Activated CD4-positive, CD25-positive, alpha-beta regulatory T cell (primary cell): ENCODE data around the gene LRRK2.
"Not testable (repeated sequence)": the region's sequence is repeated elsewhere in the genome, so short reads cannot be mapped to it uniquely, and the experiment has no call there.

Experiments used
- DNase-seq, 4 experiments: peaks; one replicate each; lab custom pipeline; 2025; lab: John Stamatoyannopoulos, UW

Gene LRRK2

DNA sequence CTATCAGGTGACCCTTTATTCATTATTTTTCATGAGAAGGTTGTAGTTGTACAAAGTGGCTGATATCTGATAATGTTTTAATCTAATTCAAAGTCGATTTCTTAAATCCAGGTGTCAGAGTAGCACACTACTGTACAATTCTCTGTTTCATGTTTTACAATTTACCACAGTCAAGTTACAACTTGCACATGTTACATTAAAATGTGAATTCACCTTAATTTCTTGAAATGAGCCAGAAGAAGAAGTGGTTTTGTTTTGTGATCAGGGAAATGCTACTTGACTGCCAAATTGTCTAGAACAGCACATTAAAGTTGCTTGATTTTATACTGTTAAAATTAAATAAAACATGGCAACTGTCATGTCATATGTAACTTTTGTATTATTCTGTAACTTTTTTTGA, 23.2 kb downstream of the LRRK2 start:
- no peak for DNase-seq

DNA sequence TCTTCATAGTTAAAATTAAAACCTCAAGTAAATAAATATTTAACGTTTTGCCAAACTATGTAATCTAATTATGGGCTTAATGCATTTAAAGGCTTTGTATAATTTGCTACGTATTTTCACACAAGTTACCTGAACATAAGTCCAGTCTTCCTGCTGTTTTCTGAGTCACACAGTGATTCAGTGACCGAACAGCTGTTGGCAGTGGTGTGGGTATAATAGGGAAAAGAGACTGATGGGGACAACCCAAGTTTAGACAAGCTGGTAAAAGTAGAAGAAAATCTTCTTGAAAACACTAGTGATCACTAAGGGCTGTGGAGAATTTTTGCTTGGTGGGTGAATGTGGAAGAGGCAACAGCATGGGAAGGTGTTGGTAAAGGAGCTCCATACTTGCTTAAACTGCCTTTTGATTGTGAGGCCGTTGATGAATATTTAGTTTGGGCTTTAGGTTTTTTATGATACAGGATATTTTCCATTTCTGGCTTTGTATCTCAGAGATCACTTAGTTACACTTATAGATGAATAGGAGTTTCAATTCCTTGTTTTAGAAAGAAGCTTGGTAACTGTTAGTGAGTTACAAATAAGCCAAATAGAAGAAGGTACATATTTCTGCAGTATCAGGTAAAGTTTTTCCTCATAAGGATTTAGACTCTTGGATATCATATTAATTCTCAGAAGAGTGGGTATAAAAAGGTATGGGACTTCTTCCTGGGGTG, 23.9 kb downstream of the LRRK2 start:
- DNase-seq, result no peak

DNA sequence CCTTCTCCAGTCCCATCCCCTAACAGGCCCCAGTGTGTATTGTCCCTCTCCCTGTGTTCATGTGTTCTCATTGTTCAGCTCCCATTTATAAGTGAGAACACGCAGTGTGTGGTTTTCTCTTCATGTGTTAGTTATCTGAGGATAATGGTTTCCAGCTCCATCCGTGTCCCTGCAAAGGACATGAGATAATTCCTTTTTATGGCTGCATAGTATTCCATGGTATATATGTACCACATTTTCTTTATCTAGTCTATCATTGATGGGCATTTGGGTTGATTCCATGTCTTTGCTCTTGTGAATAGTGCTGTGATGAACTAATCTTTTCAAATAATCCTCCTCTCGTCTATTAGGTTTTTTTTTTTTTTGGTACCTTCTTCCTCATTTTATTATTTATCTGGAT, 25.9 kb downstream of the LRRK2 start:
- not testable (repeated sequence) for DNase-seq

DNA sequence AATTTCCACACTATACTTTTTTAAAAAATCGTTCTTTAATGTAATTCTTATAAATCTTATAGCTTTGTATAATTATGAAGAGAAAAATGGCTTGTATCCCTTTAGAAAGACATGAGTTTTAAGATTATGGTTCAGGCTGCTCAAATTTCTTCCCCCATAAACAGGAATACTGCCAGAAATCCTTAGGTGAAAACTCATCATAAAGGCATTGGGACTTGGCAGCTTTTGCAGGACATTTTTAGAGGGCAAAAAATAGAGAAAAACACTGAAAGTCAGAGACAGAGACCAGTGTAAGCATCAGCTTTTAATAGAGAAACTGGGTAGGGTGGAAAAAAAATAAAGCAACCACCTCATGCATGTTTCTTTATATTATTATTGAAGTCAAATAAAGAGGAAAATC, 29.1 kb downstream of the LRRK2 start:
- no peak for DNase-seq

DNA sequence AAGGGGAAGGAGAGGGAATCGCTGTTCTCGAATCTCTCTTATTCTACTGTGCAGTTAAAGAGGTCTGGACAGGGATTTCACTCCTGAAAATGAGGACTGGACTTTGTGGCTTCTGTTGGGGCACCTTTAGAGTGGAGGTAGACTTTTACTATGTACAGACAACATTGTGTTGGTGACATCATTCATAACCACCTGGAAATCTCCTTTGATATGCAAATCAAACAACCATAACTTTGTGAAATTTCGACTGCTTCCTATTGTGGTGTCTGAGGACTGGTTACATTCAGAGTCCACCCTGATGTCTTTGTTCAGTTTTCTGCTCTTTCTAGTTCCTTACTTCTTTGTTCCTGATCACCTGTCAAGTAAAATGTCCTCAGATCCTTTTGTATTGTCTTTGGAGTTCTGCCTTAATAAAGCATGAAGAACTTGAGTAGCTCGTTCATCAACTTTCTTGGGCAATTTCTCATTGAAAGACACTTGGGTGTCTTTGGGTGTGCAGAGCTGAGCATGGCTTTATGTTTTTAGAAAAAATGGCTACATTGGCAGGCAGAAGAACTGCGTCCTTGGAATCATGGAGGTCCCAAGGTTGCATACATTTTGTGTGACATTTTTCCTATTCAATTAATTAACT, 29.8 kb downstream of the LRRK2 start:
- DNase-seq, result no peak

DNA sequence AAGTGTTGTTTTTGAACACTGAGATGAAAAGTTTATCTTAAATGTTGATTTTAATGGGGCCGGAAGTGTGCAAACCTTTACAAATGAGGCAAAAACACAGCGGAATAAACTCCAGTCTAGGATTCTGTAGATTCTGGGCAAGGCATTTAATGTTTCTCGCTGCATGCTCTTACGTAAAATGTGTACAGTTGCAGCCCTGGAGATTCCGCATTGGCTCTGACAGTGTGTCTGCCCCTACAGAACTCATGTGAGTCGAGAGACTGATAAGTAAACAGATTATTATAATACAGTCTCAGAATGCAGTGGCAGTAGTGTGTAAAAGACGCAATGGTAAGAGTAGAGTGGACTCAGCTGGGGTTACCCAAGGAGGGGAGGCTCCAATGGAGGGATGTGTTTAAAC, 33.6 kb downstream of the LRRK2 start:
- no peak for DNase-seq

DNA sequence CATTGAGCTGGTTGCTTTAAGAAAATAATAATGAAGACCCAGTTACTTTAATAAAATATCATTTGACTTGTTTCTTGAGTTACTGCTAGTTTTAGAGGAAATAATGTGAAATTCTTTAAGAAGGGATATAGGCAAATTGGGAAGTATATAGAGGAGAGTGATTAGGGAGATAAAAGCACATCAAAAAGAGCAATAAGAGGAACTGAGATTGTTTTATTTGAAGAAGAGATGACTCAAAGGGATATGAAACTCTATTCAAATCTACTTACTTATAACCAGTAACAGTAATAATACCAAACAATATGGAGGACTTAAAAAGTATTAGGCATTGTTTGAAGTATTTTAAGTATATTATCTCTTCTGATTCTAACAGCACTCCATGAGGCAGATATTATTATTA, 37.1 kb downstream of the LRRK2 start:
- DNase-seq, result no peak

DNA sequence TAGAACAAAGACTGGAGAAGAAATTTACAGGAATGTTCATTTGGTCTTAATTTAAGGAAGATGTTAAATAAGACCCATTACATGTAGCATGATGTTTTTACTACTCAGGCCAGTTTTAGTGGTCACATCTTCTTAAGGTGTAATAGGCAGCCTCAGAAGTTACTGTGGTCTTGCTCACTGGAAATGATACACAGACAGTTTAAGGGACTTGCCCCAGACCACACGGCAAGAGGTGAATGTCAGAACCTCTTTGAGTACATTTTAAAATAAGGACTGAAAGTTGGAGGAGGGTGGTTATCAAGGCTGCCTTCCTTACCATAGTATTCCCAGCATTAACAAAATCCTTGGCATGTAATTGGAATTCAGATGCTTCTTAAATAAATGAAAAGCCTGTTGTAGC, 37.9 kb downstream of the LRRK2 start:
- no peak for DNase-seq

DNA sequence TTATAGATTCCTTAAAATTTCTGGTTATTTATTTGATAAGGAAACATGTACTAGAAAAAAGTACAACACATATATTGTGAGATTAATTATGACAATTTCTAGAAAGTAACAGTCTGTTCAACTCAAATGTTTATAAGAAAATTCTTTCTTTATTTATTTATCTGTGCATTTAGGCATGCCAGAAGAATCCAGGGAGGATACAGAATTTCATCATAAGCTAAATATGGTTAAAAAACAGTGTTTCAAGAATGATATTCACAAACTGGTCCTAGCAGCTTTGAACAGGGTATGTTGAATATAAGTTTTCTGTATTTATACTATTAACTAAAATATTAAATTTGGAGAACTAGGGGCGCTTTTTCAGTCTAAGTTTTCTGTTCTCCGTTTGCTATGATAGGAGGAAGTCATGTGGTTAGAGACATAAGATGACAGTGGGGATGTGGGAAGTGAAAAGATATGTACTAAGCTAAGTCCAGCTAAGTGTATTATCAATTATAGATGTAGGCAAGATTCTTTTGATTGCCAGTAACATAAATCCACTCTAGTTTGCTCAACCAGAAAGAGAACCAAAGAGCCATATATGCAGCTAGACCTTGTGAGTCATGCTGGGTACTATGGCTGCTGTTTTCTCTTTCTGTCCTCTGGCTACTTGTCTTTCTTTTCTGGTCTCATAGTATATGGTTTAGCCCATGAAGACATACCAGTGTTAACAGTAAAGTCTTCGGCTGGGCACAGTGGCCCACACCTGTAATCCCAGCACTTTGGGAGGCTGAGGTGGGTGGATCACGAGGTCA, 39.0 kb downstream of the LRRK2 start:
- DNase-seq, result no peak

DNA sequence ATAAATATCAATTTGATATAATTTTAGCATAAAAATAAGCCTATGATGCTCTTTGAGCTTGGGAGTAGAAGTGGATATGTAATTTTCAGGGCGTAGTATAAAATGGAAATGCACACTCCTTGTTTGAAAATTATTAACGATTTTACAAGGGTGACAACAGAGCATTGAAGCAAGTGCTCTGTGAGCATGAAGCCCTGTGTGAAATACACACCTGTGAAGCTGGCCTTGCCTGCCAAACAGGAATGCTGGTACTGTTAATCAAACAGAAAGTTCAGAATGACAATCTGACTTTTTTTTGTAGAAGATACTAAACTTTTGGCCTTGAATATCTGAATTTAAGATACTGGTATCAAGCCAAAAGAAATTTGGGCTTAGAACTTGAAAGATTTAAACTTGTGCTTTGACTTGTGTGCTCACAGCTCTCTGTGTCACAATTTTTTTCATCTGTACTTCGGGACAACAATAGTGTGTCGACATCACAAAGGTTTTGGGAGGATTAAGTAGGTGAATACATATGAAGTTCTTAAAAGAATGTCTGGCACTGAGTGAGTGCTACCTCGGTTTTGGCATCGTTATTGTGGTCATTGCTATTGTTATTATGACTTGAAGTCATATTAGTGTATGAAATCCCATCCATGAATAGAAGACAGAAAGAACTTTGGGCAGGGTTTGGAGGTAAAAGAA, 47.3 kb downstream of the LRRK2 start:
- DNase-seq, result no peak

DNA sequence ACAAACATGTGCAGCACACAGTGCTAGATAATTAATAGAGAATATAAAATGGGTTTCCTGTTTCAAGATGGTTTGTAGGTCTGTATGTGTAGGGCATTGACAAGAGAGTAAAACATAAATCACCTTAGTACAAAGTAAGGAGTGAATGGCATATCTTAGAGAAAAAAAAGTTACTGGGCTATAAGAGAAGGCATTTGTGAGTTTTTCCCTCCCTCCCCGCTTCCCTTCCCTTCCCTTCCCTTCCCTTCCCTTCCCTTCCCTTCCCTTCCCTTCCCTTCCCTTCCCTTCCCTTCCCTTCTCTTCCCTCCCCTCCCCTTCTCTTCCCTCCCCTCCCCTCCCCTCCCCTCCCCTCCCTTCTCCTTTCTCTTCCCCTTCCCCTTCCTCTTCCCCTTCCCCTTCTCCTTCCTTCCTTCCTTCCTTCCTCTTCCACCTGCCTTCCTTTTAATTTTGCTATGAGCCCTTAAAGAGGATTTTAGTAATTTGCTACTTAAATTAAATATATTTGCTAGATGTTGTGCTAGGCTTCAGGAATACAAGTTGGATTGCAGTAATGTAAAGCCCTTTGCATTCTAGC, 57.1 kb downstream of the LRRK2 start:
- no peak for DNase-seq

DNA sequence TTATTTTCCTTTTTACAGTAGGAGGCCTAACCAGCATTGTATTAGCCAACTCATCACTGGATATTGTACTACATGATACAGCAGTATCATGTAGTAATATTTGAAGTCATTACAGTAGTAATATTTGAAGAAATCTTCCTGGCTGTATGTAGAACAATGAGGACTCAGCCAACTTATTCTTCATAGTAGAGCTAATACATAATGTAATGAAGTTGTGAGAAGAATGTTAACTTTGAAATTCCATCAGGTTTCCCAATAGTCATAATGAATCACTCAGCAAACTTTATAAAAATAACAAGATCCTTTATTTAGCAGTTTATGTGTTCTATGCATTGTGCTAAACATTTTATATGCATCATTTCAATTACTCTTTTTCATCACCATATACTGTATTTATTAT, 61.8 kb downstream of the LRRK2 start:
- no peak for DNase-seq

DNA sequence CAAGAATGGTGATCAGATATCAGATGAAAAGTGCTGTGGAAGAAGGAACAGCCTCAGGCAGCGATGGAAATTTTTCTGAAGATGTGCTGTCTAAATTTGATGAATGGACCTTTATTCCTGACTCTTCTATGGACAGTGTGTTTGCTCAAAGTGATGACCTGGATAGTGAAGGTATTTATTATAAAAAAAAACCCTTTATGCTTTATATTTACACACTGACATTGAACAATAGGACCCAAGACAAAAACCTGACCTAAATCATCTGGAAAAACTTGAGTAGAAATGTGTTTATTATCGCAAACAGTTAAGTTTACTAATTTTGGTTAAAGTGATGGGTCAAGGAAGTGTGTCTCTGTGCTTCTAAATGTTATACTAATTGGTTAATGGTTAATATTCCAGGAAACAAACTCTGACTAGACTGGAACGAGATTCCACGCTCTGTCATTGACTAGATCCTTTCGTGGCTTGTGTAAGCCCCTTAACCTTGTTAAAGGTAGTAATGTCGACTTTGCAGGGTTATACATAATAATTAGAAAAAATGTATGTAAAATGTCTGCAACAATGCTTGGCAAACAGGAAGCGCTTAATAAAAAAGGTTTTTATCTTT, 62.7 kb downstream of the LRRK2 start:
- DNase-seq, result no peak

DNA sequence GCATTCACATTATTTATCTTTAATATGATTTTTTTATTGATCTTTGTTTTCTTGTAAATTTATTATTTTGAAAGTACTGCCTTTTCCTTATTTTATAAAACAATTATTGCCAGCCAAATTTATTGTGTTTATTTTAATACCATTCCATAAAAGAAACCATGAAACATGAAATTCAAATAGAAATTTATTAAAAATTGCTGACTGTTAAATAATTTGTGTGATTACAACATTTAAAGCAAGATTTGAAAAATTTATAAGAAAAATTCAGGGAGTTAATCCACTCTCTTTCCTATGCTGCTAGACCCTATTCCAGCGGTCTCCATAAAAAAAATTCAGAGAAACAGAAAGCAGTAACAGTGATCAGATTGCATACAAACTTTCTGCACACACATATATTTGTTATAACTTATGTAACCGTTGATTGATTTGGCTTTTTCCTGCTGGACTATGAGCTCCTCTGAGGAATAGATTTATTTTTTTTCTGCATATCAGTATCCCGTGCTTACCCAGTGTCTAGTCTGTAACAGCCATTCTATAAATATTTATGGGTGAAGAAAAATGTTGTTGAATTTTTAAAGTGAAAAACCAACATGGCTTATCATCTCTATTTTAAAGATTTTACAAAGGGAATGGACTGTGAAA, 68.1 kb downstream of the LRRK2 start:
- no peak for DNase-seq

DNA sequence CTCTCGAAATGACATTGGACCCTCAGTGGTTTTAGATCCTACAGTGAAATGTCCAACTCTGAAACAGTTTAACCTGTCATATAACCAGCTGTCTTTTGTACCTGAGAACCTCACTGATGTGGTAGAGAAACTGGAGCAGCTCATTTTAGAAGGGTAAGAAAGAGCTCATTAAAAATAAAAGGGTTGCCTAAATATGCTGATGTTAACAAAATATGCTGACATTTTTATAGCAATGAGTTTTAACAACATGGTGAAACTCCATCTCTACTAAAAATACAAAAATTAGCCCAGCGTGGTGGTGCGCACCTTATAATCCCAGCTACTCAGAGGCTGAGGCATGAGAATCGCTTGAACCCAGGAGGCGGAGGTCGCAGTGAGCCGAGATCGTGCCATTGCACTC, 73.5 kb downstream of the LRRK2 start:
- no peak for DNase-seq

DNA sequence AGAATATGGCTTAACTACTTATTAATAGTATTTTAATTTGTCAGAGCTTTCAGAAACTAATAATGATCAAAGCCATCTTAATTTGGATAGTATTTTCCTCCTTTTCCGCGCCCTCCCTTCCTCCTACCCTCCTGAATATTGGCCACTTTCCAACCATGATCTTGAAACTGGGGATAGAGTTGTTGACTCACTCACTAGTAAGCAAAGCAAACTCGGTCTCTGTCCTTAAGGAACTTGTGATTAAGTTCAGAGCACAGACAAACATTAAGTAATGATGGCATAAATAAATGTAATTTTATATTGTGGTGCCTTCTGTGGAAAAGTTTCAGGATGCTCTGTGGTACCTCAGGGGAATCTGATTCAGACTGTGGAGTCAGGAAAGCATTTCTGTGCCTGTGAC, 75.7 kb downstream of the LRRK2 start:
- DNase-seq, result no peak

DNA sequence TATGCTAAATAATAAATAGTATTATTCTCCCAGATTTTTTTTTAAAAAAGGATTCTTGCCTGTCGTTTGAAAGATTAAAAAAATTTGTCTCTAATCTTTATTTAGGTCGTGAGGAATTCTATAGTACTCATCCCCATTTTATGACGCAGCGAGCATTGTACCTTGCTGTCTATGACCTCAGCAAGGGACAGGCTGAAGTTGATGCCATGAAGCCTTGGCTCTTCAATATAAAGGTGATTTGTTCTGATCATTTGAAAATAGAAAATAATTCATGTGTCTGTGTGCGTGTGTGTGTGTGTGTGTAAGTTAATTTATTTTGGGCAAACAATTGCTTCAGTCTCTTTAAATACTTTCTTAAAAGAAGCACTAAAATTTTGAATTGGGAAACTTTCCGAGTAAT, 84.2 kb downstream of the LRRK2 start:
- DNase-seq, result no peak

DNA sequence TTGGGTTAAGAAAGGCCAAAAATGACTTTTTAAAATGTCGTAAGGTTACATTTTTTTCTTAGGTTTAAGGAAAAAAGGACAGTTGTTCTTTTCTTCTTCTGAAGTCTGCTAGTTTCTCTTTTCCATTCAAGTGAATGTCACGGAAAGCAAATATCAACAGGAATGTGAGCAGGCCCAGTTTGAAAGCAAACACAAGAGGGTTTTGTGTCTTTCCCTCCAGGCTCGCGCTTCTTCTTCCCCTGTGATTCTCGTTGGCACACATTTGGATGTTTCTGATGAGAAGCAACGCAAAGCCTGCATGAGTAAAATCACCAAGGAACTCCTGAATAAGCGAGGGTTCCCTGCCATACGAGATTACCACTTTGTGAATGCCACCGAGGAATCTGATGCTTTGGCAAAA, 85.4 kb downstream of the LRRK2 start:
- DNase-seq, result no peak

DNA sequence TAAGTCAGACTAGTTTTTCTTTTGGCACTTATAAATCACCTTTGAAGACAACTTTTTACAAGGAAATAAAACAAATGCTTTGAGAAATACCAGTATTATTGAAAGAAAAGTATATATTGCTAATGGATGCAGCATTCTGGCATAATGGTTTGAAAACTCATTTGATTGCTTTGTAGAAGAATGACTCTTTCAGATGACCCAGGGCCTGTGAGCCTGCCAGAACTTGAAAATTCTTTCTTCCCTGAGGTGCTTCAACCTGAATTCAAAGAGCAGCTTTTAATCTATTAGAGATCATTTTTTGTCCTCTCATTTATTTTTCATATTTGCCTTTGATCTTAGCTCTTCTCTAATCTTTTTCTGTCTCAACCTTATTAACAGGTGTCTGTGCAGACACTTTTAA, 87.4 kb downstream of the LRRK2 start:
- no peak for DNase-seq

DNA sequence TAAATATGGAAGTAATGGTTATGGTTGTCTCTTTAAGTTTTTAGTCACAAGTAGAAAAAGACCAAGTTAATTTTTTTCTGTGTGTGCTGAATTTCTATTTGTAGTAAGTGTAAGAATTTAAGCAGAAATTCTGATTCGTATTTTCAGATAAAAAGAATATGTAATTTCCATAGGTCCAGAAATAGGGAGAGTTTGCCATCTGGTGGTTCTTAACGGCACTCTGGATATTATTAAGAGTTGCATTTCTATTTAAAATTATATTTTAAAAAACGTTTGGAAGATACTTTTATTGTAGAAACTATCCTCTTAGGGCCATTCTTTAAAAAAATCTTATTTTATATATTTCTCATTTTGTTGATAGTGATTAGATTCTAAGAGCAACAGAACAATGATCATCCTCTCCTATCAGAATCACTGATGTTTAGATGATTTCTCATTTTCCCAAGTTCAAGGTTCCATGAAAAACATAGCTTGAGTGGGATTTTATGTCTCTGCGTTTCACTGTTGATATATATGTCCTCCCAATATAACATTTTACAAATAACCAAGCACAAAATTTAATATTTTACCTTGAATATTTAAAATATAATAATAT, 88.3 kb downstream of the LRRK2 start:
- no peak for DNase-seq

DNA sequence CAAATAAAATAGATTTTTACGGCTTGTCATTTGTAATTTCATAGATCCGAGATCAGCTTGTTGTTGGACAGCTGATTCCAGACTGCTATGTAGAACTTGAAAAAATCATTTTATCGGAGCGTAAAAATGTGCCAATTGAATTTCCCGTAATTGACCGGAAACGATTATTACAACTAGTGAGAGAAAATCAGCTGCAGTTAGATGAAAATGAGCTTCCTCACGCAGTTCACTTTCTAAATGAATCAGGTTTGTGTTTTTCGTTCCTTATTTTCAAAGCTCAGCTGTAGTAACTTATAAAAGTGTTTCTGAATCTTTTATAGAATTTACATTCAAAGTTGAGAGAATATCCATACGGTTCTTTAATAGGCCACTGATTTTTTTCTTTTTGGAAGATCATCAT, 89.1 kb downstream of the LRRK2 start:
- DNase-seq, result no peak
